GM20000 (cell line): ENCODE measurements around the gene ARSB.
A peak's percentile ranks its signal among the peaks of the same experiment; 100 is the strongest.

Experiments used
- DNase-seq: peaks from one replicate; pipeline ENCODE4 v3.0.0; 2012; ENCODE audit warnings: low spot score
- TF ChIP-seq, protein P1 (sequence below): IDR thresholded peaks from 2 replicates; pipeline ENCODE4 v1.5.1; 2012; ENCODE audit warnings: mild to moderate bottlenecking, control low read depth; ENCODE audit errors: extremely low read depth, missing control alignments

The ARSB gene

DNA sequence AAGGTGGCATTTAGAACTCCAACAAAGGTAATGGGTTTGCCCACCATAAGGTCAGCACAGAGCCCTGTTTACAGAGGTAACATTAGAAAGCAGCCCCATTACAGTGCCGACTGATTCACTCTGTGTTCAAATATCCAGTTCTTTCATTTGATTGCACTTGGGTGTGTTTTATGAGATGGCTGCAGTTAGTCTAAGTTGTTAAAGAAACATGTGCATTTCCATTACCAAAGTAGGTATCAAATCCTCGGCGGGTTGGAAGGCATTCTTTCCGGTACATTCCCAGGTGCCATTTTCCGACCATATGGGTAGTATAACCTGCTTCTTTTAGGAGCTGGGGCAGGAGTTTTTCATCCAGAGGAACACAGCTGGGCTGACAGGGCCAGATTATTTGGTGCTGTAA is 16.3 kb downstream of the ARSB start:
- TF ChIP-seq, protein P1, sequence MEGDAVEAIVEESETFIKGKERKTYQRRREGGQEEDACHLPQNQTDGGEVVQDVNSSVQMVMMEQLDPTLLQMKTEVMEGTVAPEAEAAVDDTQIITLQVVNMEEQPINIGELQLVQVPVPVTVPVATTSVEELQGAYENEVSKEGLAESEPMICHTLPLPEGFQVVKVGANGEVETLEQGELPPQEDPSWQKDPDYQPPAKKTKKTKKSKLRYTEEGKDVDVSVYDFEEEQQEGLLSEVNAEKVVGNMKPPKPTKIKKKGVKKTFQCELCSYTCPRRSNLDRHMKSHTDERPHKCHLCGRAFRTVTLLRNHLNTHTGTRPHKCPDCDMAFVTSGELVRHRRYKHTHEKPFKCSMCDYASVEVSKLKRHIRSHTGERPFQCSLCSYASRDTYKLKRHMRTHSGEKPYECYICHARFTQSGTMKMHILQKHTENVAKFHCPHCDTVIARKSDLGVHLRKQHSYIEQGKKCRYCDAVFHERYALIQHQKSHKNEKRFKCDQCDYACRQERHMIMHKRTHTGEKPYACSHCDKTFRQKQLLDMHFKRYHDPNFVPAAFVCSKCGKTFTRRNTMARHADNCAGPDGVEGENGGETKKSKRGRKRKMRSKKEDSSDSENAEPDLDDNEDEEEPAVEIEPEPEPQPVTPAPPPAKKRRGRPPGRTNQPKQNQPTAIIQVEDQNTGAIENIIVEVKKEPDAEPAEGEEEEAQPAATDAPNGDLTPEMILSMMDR = no peak
- DNase-seq = no peak

DNA sequence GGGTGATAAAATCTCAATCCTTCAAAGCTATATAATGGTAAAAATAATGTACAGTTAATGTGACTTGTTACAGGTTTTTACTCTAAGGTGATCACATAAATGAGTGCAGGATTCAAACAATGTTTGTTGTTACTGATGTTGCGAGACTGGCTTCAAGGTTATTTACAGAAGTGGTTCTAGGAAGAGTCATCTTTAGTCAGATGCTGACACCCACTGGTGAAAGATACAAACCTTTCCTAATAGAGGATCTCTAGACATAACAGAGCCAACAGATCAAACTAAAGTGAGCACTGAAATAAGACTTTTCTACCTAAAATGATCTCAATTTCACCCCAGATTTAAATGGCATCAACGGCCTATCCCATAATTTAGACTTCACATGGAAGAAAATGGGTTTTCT is 20.2 kb downstream of the ARSB start:
- TF ChIP-seq, protein P1 = peak; percentile 6
- peak; percentile 32 for DNase-seq

DNA sequence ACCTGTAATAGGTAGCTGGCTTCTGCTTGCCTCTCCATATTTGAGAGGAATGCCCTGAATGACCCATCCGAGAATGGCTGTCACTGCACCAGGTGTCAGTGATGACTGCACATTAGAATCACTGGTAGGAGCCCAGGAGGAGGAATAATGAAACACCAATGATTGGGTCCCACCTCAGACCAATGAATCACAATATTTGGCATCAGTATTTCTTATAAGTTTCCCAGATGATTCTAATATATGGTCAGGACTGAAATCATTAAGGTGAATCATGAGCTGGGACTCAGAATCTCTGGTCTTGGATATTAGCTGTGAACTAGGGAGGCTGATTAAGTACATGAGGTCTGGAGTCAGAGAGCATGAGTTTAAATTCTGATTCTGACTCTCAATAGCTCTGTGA is 23.4 kb downstream of the ARSB start:
- TF ChIP-seq, protein P1 = no peak
- no peak for DNase-seq

DNA sequence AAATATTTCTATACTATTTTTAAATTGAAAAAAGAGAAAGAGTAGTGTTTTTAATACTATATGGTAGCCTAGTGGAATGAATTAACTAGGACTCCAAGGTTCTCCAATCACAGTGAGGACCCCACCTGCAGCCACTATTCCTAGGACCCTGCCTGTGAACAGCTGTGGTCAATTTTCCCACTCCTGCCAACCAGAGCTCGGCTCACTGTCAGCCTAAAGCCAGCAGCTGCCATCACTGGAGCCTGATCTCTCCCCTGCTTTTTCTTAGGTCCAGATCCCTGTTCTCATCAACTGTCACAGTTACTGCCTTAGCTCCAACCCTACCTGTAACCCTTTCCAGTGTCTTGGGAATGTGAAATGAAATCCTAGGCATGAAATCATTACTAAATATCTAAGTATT is 25.3 kb downstream of the ARSB start:
- TF ChIP-seq, protein P1 = no peak
- no peak for DNase-seq

DNA sequence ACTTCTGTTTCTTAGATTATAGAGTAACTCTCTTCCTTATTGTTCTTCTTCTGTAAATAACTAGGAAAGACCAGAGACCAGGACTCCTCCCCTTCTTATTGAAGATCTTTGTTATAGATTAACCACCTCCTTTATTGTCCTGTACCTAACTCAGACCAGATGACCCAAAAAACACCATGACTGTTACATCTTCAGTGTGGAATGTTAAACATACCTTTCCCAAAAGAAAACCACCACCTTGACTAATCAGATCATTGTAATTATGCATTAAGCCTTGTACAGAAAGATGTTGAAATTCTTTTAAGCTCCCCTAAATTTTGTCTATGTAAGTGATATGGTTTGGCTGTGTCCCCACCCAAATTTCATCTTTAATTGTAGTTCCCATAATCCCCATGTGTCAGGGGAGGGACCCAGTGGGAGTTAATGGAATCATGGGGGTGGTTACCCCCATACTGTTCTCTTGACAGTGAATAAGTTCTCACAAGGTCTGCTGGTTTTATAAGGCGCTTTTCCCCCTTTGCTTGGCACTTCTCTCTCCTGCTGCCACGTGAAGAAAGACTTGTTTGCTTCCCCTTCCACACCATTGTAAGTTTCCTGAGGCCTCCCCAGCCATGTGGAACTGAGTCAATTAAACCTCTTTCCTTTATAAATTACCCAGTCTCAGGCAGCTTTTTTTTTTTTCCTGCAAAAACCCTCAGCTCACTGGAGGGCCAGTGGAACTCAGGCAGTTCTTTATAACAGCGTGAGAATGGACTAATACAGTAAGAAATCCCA is 26.3 kb downstream of the ARSB start:
- no peak for DNase-seq
- TF ChIP-seq, protein P1 = no peak

DNA sequence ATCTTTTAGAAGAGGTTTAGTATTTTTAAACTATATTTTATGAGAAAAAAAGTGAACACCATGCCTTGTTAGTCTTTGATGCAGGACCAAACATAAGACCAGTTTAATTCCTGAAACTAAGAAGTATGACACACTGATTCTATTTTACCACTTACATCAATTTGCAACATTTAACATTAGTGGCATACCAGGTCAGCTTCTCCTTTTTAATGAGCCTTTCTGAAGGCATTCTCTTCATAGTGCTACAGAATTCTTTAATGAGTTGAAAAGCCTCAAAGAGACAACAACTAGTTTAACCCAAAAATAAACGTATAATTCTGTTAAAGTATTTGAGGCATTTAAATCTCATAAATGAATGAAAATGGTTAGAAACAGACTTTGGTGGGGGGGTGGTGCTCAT is 28.2 kb downstream of the ARSB start:
- TF ChIP-seq, protein P1 = no peak
- no peak for DNase-seq

DNA sequence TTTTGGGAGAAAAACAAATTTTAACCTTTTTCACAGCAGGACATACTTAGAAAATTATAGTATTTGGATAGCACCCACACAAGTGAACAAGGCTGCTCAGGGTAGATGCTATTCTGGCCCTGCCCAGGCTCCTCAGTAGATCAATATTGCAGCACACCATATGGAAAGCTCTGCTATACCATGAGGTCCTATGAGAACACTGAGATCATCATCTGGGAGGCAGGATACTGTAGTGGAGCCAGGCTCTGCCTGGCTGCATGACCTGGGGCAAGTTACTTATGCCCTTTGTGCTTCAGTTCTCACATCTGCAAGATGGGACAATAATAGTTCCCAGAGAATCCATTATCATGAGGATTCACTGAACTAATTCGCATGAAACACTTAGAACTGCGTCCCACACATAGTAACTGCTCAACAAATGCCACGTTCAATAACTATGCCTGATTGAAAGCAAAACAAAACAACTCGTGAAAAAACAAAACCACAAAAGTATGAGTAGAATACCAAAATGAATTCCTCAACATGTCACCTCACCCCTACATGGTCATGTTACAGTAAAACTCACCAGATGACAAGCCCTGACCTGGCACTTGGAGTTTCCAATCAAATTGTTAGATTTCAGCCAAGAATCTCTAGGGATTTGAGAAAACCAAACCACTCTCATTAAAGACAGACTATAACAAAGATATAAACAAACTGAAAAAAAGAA is 31.9 kb downstream of the ARSB start:
- TF ChIP-seq, protein P1 = no peak
- peak; percentile 21 for DNase-seq
